ENCODE results near the gene MCM5. TPM values are rescaled to one million over a fixed set of nuclear protein-coding genes. Genes with fewer than 3 reads are reported as not detected.

The MCM5 gene
- total RNA-seq, 2 experiments from 2014 or later, result 21.6 to 22.6 TPM

GRCh38 chr22:35369996-35370395 lies 29.9 kb upstream of the MCM5 start:
- POLR2A ChIA-PET, result no interaction called here

GRCh38 chr22:35373781-35374180 lies 26.2 kb upstream of the MCM5 start:
- no peaks in the 10 kb centered on the region for H3K36me3 ChIP-seq (ENCODE audit: insufficient read depth, low read length)
- Mint-ChIP-seq H3K9me3 (no peaks in the 10 kb centered on the region), H3K36me3 (ENCODE audit: low read depth) (peaks cover 4% of the 10 kb centered on the region), H3K4me1 (ENCODE audit: low read depth) (peaks cover 18% of the 10 kb centered on the region), H3K27me3 (peaks cover 26% of the 10 kb centered on the region), H3K4me3 (no peak overlapping the region), H3K27ac (no peak overlapping the region)
- DNase-seq (no peak), ATAC-seq (ENCODE audit: poor library complexity) (no peak)
- H3K4me3 ChIP-seq (ENCODE audit: low read length), result no peak overlapping the region
- CTCF ChIA-PET, result no interaction called here
- H3K9me3 ChIP-seq (ENCODE audit: control insufficient read depth in 1 of 2, insufficient read depth in 1 of 2, low read length in 2 of 2), result no peaks in the 10 kb centered on the region
- POLR2A ChIA-PET, result no interaction called here
- peaks cover 21% of the 10 kb centered on the region for H3K4me1 ChIP-seq (ENCODE audit: insufficient read depth, low read length)
- no peak for TF ChIP-seq CTCF (IDR thresholded peaks at IDR 0.05)
- intact Hi-C loops (cut with DNase I, micrococcal nuclease), result no loop called here
- H3K27me3 ChIP-seq (ENCODE audit: control insufficient read depth in 1 of 2, insufficient read depth in 2 of 2, low read length in 2 of 2), result peaks cover 0 to 2% of the 10 kb centered on the region in 2 experiments
- no peak overlapping the region for H3K27ac ChIP-seq (ENCODE audit: low read depth in 1 of 2, low read length in 2 of 2)

More at GRCh38 chr22:35369996-35370395, 29.9 kb upstream of the MCM5 start:
- Mint-ChIP-seq H3K4me3 (no peak overlapping the region), H3K27ac (no peak overlapping the region), H3K4me1 (ENCODE audit: low read depth) (peaks cover 8% of the 10 kb centered on the region), H3K36me3 (ENCODE audit: low read depth) (peaks cover 4% of the 10 kb centered on the region), H3K9me3 (no peaks in the 10 kb centered on the region), H3K27me3 (peaks cover 52% of the 10 kb centered on the region)
- H3K27me3 ChIP-seq (ENCODE audit: control insufficient read depth in 1 of 2, insufficient read depth in 2 of 2, low read length in 2 of 2), result peaks cover 0 to 21% of the 10 kb centered on the region in 2 experiments
- ATAC-seq (ENCODE audit: poor library complexity) (no peak), DNase-seq (no peak)
- no peak overlapping the region for H3K27ac ChIP-seq (ENCODE audit: low read depth in 1 of 2, low read length in 2 of 2)
- no peaks in the 10 kb centered on the region for H3K36me3 ChIP-seq (ENCODE audit: insufficient read depth, low read length)
- CTCF ChIA-PET, result no interaction called here
- intact Hi-C loops (cut with DNase I, micrococcal nuclease), result no loop called here
- no peak for TF ChIP-seq CTCF (IDR thresholded peaks at IDR 0.05)
- no peaks in the 10 kb centered on the region for H3K9me3 ChIP-seq (ENCODE audit: control insufficient read depth in 1 of 2, insufficient read depth in 1 of 2, low read length in 2 of 2)
- H3K4me1 ChIP-seq (ENCODE audit: insufficient read depth, low read length), result peaks cover 8% of the 10 kb centered on the region
- no peak overlapping the region for H3K4me3 ChIP-seq (ENCODE audit: low read length)

GRCh38 chr22:35375031-35375430 lies 24.9 kb upstream of the MCM5 start:
- Mint-ChIP-seq H3K36me3 (ENCODE audit: low read depth) (peaks cover 4% of the 10 kb centered on the region), H3K27ac (no peak overlapping the region), H3K4me1 (ENCODE audit: low read depth) (peaks cover 18% of the 10 kb centered on the region), H3K27me3 (peaks cover 16% of the 10 kb centered on the region), H3K4me3 (no peak overlapping the region), H3K9me3 (no peaks in the 10 kb centered on the region)
- H3K9me3 ChIP-seq (ENCODE audit: control insufficient read depth in 1 of 2, insufficient read depth in 1 of 2, low read length in 2 of 2), result no peaks in the 10 kb centered on the region
- H3K27me3 ChIP-seq (ENCODE audit: control insufficient read depth in 1 of 2, insufficient read depth in 2 of 2, low read length in 2 of 2), result peaks cover 0 to 2% of the 10 kb centered on the region in 2 experiments
- ATAC-seq (ENCODE audit: poor library complexity) (no peak), DNase-seq (peak in 1 of 14 experiments; percentile 26)
- no peak for TF ChIP-seq CTCF (IDR thresholded peaks at IDR 0.05)
- no peaks in the 10 kb centered on the region for H3K36me3 ChIP-seq (ENCODE audit: insufficient read depth, low read length)
- intact Hi-C loops (cut with DNase I, micrococcal nuclease), result no loop called here
- peaks cover 21% of the 10 kb centered on the region for H3K4me1 ChIP-seq (ENCODE audit: insufficient read depth, low read length)
- ChIA-PET CTCF (no interaction called here), POLR2A (no interaction called here)
- H3K27ac ChIP-seq (ENCODE audit: low read depth in 1 of 2, low read length in 2 of 2), result no peak overlapping the region
- no peak overlapping the region for H3K4me3 ChIP-seq (ENCODE audit: low read length)

All from CD4-positive, alpha-beta T cell (primary cell).